Neural crest cell (in vitro differentiated cells): Measurements from ENCODE around the gene TSC22D1. TPM values are rescaled to one million over a fixed set of nuclear protein-coding genes. Genes with fewer than 3 reads are reported as not detected.

Experiments
- DNase-seq: peaks from one replicate; pipeline ENCODE4 v3.0.0; 2021; ENCODE audit warnings: low read depth, mixed read lengths, low spot score
- H3K27ac Mint-ChIP-seq: one replicate; pipeline ENCODE4 v1.8.0; 2021; ENCODE audit warnings: mild to moderate bottlenecking, mixed read lengths; ENCODE audit not compliant: unreplicated experiment
- H3K27me3 Mint-ChIP-seq: 2 replicates; pipeline ENCODE4 v1.8.0; 2021; ENCODE audit warnings: low read depth, mild to moderate bottlenecking, mixed read lengths
- H3K36me3 Mint-ChIP-seq: 2 replicates; pipeline ENCODE4 v1.8.0; 2021; ENCODE audit warnings: low read depth, mild to moderate bottlenecking, mixed read lengths
- H3K4me1 Mint-ChIP-seq: 2 replicates; pipeline ENCODE4 v1.8.0; 2021; ENCODE audit warnings: mixed read lengths
- H3K4me3 Mint-ChIP-seq: one replicate; pipeline ENCODE4 v1.8.0; 2021; ENCODE audit warnings: mild to moderate bottlenecking, mixed read lengths
- H3K9me3 Mint-ChIP-seq: 2 replicates; pipeline ENCODE4 v1.8.0; 2021; ENCODE audit warnings: mixed read lengths
- CTCF ChIP-seq: fragments of 200-600 bp; sonication (generic); conservative IDR thresholded peaks from 2 replicates; pipeline ENCODE4 v1.5.0; 2021; ENCODE audit warnings: antibody characterized with exemption, mild to moderate bottlenecking
- total RNA-seq: library from RNA; stranded (reverse); gene quantifications from 2 replicates; pipeline ENCODE4 v1.2.1, GENCODE V29; 2021

The TSC22D1 gene
- total RNA-seq, 1 donor from 2014 or later: 119 TPM

- Mint-ChIP-seq H3K9me3 (no peaks in the 10 kb centered on the region), H3K27me3 (no peaks in the 10 kb centered on the region), H3K27ac (no peak overlapping the region), H3K4me1 (peaks cover 59% of the 10 kb centered on the region), H3K36me3 (no peaks in the 10 kb centered on the region), H3K4me3 (no peak overlapping the region)
- no peak for TF ChIP-seq CTCF
- no peak for DNase-seq
Measured at GRCh38 chr13:44399074-44399473, 177.1 kb downstream of the TSC22D1 start.

- H3K27ac Mint-ChIP-seq: peak overlapping the region; percentile 19
Measured at GRCh38 chr13:44398606-44399005, 177.5 kb downstream of the TSC22D1 start.

GRCh38 chr13:44397766-44398223 is 178.3 kb downstream of the TSC22D1 start:
- peak overlapping the region; percentile 87 for H3K27ac Mint-ChIP-seq
- DNase-seq: no peak
- TF ChIP-seq CTCF: no peak

More at GRCh38 chr13:44398606-44399005, 177.5 kb downstream of the TSC22D1 start:
- no peak for DNase-seq
- H3K4me1 Mint-ChIP-seq: peaks cover 54% of the 10 kb centered on the region
- no peak for TF ChIP-seq CTCF
- no peaks in the 10 kb centered on the region for H3K36me3 Mint-ChIP-seq
- no peak overlapping the region for H3K4me3 Mint-ChIP-seq
- no peaks in the 10 kb centered on the region for H3K27me3 Mint-ChIP-seq
- no peaks in the 10 kb centered on the region for H3K9me3 Mint-ChIP-seq

GRCh38 chr13:44396701-44397580 is 179.2 kb downstream of the TSC22D1 start:
- H3K4me1 Mint-ChIP-seq: peaks cover 45% of the 10 kb centered on the region
- TF ChIP-seq CTCF: no peak
- H3K9me3 Mint-ChIP-seq: no peaks in the 10 kb centered on the region
- H3K4me3 Mint-ChIP-seq: no peak overlapping the region
- no peak for DNase-seq
- peaks cover 3% of the 10 kb centered on the region for H3K36me3 Mint-ChIP-seq
- H3K27me3 Mint-ChIP-seq: no peaks in the 10 kb centered on the region
- peak overlapping the region; percentile 87 for H3K27ac Mint-ChIP-seq

More at GRCh38 chr13:44397766-44398223, 178.3 kb downstream of the TSC22D1 start:
- H3K4me1 Mint-ChIP-seq: peaks cover 46% of the 10 kb centered on the region
- no peaks in the 10 kb centered on the region for H3K27me3 Mint-ChIP-seq
- H3K36me3 Mint-ChIP-seq: no peaks in the 10 kb centered on the region
- H3K4me3 Mint-ChIP-seq: no peak overlapping the region
- H3K9me3 Mint-ChIP-seq: no peaks in the 10 kb centered on the region

GRCh38 chr13:44395976-44396694 is 180.0 kb downstream of the TSC22D1 start:
- H3K4me1 Mint-ChIP-seq: peaks cover 45% of the 10 kb centered on the region
- no peak for TF ChIP-seq CTCF
- H3K4me3 Mint-ChIP-seq: no peak overlapping the region
- H3K27me3 Mint-ChIP-seq: no peaks in the 10 kb centered on the region
- no peak for DNase-seq
- H3K36me3 Mint-ChIP-seq: peaks cover 3% of the 10 kb centered on the region
- no peak overlapping the region for H3K27ac Mint-ChIP-seq
- no peaks in the 10 kb centered on the region for H3K9me3 Mint-ChIP-seq
